ENCODE measurements around the gene TBC1D30.
"Not testable (repeated sequence)": the region's sequence is repeated elsewhere in the genome, so short reads cannot be mapped to it uniquely, and the experiment has no call there.

- TF ChIP-seq CTCF (IDR thresholded peaks at IDR 0.05), result peak; percentile 100
- not testable (repeated sequence) for TF ChIP-seq ZFX (IDR thresholded peaks at IDR 0.05; ENCODE audit: borderline replicate concordance)
Observed at GRCh38 chr12:64802180-64802775, 22.2 kb upstream of the TBC1D30 start.
